ENCODE data around the gene RANBP10.

DNA sequence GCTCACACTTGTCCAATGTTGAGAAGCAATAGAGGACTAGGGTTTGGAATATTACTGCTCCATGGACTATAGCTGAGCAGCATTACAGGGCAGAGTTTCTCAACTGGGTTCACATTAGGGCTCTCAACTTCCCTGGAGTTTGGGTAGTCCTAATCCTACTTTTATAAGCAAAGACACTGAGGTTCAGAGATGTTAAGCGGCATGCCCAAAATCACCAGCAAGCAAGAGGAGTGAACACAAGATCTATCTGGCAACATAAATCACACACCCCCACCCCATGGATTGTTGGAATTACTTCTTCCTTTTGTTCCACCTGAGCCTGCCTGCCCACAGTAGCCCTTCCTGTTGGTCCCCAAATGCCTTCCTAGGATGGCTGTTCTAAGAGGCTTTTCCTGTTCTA lies 5.5 kb upstream of the RANBP10 start:
- TF ChIP-seq POLR2A (IDR thresholded peaks at IDR 0.05; ENCODE audit: low read length) (no peak), GATA1 (IDR thresholded peaks at IDR 0.05; ENCODE audit: low read depth, low read length) (no peak)
